HepG2 (cell line): ENCODE results near the gene GALNT10.

Experiments used
- EZH2 ChIP-seq: conservative IDR thresholded peaks from 2 replicates; pipeline ENCODE4 v1.6.1; 2012; ENCODE audit warnings: mild to moderate bottlenecking, low read depth, low read length, moderate library complexity
- FOXO4 ChIP-seq: sonication (generic); formaldehyde crosslinking; conservative IDR thresholded peaks from 2 replicates; pipeline ENCODE4 v1.8.1; 2023; ENCODE audit warnings: missing genetic modification reagents
- GPN1 ChIP-seq: sonication (generic); formaldehyde crosslinking; IDR thresholded peaks from 2 replicates; pipeline ENCODE4 v1.5.1; 2020; ENCODE audit warnings: missing genetic modification reagents, borderline replicate concordance
- HMG20A ChIP-seq: IDR thresholded peaks from 2 replicates; pipeline ENCODE4 v1.6.1; 2016; ENCODE audit warnings: borderline replicate concordance
- POLR2A ChIP-seq, 2 experiments: IDR thresholded peaks; 2 replicates each; pipeline ENCODE4 v1.6.1; 2011; ENCODE audit warnings: low read depth in 2 of 2, low read length in 2 of 2, mild to moderate bottlenecking in 1 of 2, moderate library complexity in 1 of 2; ENCODE audit not compliant: insufficient read depth in 1 of 2
- ZNF143 ChIP-seq: sonication (generic); formaldehyde crosslinking; IDR thresholded peaks from 2 replicates; pipeline ENCODE4 v1.4.0; 2020; ENCODE audit warnings: missing genetic modification reagents
- ZNF75D ChIP-seq: sonication (generic); formaldehyde crosslinking; IDR thresholded peaks from 2 replicates; pipeline ENCODE4 v1.8.1; 2023; ENCODE audit warnings: missing genetic modification reagents, mild to moderate bottlenecking, borderline replicate concordance

GRCh38 chr5:154234551-154234950, 44.0 kb downstream of the GALNT10 start:
- TF ChIP-seq ZNF143 (no peak), GPN1 (no peak), ZNF75D (CRISPR knock-in tag) (no peak), HMG20A (CRISPR knock-in tag) (no peak), POLR2A (IDR thresholded peaks at IDR 0.05; ENCODE audit: insufficient read depth in 1 of 2, low read depth in 2 of 2, low read length in 2 of 2) (no peak), EZH2 (no peak), FOXO4 (CRISPR knock-in tag) (no peak)
